Kidney (tissue), 14 donors: Measurements from ENCODE around the gene POP5. TPM values are rescaled to one million over a fixed set of nuclear protein-coding genes. Genes with fewer than 3 reads are reported as not detected.

Experiments
- DNase-seq, 5 donors: peaks; one replicate each; pipeline ENCODE4 v3.0.0-alpha.2; 2013 to 2020
- FAIRE-seq: peaks from 2 replicates; lab custom pipeline; 2012; peaks lifted over from hg19 to GRCh38; lab: Jason Lieb, UNC
- H3K27ac ChIP-seq, 2 donors: one replicate each; pipeline ENCODE4 v1.7.0; 2013; ENCODE audit warnings: low read depth in 2 of 2, low read length in 2 of 2, inconsistent platforms in 1 of 2
- H3K27me3 ChIP-seq: one replicate; pipeline ENCODE4 v1.7.1; 2013; ENCODE audit warnings: low read length, inconsistent platforms; ENCODE audit not compliant: control insufficient read depth, insufficient read depth
- H3K36me3 ChIP-seq, 3 donors: one replicate each; pipeline versions ENCODE4 v1.7.0 to v1.7.1; 2013; ENCODE audit warnings: low read length in 3 of 3, control low read depth in 1 of 3, inconsistent platforms in 1 of 3; ENCODE audit not compliant: insufficient read depth in 3 of 3, control insufficient read depth in 2 of 3
- H3K4me1 ChIP-seq, 3 donors: one replicate each; pipeline versions ENCODE4 v1.7.0 to v1.7.1; 2013; ENCODE audit warnings: low read length in 3 of 3, inconsistent platforms in 1 of 3, low read depth in 1 of 3; ENCODE audit not compliant: control insufficient read depth in 2 of 3, insufficient read depth in 2 of 3
- H3K4me3 ChIP-seq, 3 donors: one replicate each; pipeline versions ENCODE4 v1.7.0 to v1.8.1; 2013; ENCODE audit warnings: low read length in 3 of 3, control low read depth in 1 of 3, inconsistent platforms in 1 of 3
- H3K9ac ChIP-seq, 3 donors: one replicate each; pipeline versions ENCODE4 v1.7.0 to v1.7.1; 2013; ENCODE audit warnings: low read length in 3 of 3, control low read depth in 1 of 3, inconsistent platforms in 1 of 3
- H3K9me3 ChIP-seq, 3 donors: one replicate each; pipeline versions ENCODE4 v1.7.0 to v1.7.1; 2013; ENCODE audit warnings: low read length in 3 of 3, control low read depth in 1 of 3, inconsistent platforms in 1 of 3; ENCODE audit not compliant: control insufficient read depth in 2 of 3, insufficient read depth in 1 of 3
- intact Hi-C: fragments of 100-400 bp; cut with DNase I; formaldehyde crosslinking; loops from one replicate; pipeline ENCODE4 v1.11.1; 2022
- polyA plus RNA-seq: library from polyadenylated mRNA; stranded (reverse); fragments of 350-450 nt; fragmentation: Illumina TruSeq; extraction: RNeasy Lipid Tissue Mini Kit (QIAGEN cat#74804); gene quantifications from one replicate; pipeline ENCODE4 v1.2.3, GENCODE V29; 2014; ENCODE audit warnings: low read depth, low replicate concordance; ENCODE audit not compliant: insufficient read depth
- total RNA-seq: library from RNA; stranded (reverse); fragmentation: NEBNext Ultra II Directional; extraction: Animal tissue kit (Norgen Biotek cat#: 25700); gene quantifications from one replicate; pipeline ENCODE4 v1.2.1, GENCODE V29; 2021
- TF ChIP-seq, protein P1 (sequence below): IDR thresholded peaks from 3 replicates; pipeline ENCODE4 v1.5.1; 2012; ENCODE audit warnings: mild to moderate bottlenecking, moderate library complexity, borderline replicate concordance; ENCODE audit not compliant: insufficient read depth; ENCODE audit errors: extremely low read depth
- donor health status: control.
- donor health status: control.
- donor health status: control.
- donor health status: control.
- donor health status: control.
- donor health status: DM: yes; HTN: yes; CAD: no.
- donor health status: Normal renal cell carcinoma (clear cell type).

POP5 gene
- total and polyA plus RNA-seq, 2 donors from 2014 or later, result 50.0 to 111 TPM

DNA sequence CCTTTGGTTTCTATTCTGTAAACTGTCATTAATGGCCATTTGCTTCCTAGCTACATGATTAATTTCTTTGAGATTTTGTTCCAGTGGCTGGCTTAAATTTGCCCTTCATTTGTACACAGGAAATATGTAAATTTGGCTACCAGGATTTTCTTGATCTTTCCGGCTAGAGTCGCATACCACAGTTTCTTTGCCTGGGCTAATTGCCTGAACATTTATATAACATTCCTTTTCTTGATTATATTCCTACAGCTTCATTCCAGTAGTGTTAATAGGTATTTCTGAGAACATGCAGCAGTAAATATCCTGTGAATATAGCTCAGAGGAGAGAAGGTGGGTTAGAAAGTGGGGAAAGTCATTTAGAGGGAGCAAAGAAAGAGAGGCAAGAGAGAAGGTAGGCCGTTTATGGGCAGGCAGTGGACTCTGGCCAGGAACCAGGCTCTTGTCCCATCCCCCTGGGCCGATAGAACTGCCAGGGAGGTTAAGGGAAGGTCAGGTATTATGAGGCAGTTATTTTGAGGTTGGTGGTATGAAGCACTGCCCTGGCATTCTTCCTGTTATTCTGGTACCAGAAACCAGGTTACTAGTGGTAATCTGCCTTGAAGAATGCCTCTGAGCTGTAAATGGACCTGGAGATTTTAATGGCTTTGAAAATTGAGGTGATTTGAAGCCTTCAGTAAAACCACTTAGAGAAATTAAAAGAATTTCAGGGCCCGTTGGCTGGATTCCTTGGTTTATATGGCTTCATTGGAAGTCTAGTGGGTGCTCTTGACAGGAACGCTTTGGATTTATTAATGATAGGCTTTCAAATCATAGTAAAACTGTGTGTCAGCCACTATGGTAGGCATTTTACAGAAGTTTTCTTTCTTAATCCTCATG lies 42.7 kb downstream of the POP5 start:
- Histone ChIP-seq H3K9me3 (no peaks in the 10 kb centered on the region), H3K36me3 (peaks cover 0 to 14% (median 0%) of the 10 kb centered on the region in 3 donors), H3K27me3 (no peaks in the 10 kb centered on the region), H3K4me1 (peaks cover 2 to 39% (median 28%) of the 10 kb centered on the region in 3 donors), H3K4me3 (peak overlapping the region in 2 of 3 donors; percentile 68 to 94), H3K9ac (peak overlapping the region in 2 of 3 donors; percentile 86 to 97), H3K27ac (peak overlapping the region; percentile 84 to 97)
- TF ChIP-seq, protein P1, sequence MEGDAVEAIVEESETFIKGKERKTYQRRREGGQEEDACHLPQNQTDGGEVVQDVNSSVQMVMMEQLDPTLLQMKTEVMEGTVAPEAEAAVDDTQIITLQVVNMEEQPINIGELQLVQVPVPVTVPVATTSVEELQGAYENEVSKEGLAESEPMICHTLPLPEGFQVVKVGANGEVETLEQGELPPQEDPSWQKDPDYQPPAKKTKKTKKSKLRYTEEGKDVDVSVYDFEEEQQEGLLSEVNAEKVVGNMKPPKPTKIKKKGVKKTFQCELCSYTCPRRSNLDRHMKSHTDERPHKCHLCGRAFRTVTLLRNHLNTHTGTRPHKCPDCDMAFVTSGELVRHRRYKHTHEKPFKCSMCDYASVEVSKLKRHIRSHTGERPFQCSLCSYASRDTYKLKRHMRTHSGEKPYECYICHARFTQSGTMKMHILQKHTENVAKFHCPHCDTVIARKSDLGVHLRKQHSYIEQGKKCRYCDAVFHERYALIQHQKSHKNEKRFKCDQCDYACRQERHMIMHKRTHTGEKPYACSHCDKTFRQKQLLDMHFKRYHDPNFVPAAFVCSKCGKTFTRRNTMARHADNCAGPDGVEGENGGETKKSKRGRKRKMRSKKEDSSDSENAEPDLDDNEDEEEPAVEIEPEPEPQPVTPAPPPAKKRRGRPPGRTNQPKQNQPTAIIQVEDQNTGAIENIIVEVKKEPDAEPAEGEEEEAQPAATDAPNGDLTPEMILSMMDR, result no peak
- peak in 2 of 5 donors; percentile 46 to 49 for DNase-seq
- intact Hi-C loops, result no loop called here
- no peak for FAIRE-seq

DNA sequence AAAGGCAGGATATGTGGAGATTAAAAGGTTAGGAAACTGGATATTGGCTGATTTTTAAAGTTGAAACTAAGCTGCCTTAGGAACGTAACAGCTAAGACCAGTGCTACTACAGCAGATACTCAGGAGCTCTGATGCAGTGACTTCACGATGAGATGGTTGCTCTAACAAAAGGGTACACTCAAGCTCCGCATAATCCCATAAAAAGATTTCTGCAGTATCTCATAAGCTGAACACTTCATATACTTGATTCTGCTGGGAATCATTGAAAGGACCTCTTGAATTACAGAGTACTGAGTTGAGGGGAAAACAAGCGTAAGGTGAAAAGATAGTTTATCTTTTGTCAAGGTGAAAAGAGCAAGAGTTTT lies 43.4 kb downstream of the POP5 start:
- DNase-seq (no peak), FAIRE-seq (no peak)
- TF ChIP-seq, protein P1, result no peak
- Histone ChIP-seq H3K9me3 (no peaks in the 10 kb centered on the region), H3K27ac (peak overlapping the region; percentile 84 to 97), H3K9ac (peak overlapping the region; percentile 3 to 97 (median 86)), H3K36me3 (peaks cover 0 to 13% (median 0%) of the 10 kb centered on the region in 3 donors), H3K4me3 (peak overlapping the region in 2 of 3 donors; percentile 68 to 94), H3K4me1 (peaks cover 2 to 36% (median 28%) of the 10 kb centered on the region in 3 donors), H3K27me3 (no peaks in the 10 kb centered on the region)
- intact Hi-C loops, result no loop called here

DNA sequence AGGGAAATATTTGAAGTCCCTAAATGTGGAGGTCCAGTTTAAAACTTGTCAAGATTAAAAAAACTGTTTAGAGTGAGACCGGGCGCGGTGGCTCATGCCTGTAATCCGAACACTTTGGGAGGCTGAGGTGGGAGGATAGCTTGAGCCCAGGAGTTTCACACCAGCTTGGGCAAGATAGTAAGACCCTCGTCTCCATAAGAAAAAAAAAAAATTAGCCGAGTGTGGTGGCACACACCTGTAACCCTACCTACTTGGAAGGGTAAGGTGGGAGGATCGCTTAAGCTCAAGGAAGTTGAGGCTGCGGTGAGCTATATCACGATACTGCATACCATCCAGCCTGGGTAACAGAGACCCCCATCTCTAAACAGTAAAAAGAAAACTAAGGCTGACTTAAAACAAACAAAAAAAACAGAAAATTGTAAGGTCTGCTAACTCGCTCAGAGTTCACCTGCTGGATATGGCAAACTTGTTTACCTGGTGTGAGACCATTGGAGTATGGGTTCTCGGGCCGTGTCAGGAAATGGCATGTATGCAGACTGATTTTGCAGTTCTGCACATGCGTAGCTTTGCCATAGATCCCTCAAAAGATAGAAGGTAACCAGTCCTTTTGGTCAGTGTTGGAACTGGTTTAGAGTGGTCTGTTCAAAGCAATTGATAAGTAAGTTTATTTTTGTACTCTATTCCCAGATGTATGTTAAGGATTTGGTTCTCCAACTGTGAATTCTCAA lies 45.0 kb downstream of the POP5 start:
- no peaks in the 10 kb centered on the region for H3K27me3 ChIP-seq
- H3K9me3 ChIP-seq, result no peaks in the 10 kb centered on the region
- H3K4me1 ChIP-seq, result peaks cover 2 to 31% (median 28%) of the 10 kb centered on the region in 3 donors
- peak overlapping the region; percentile 89 to 94 (median 90) for H3K4me3 ChIP-seq
- peak overlapping the region; percentile 0 to 98 (median 97) for H3K9ac ChIP-seq
- intact Hi-C loops, result no loop called here
- FAIRE-seq (no peak), DNase-seq (peak in 1 of 5 donors; percentile 29)
- peak overlapping the region; percentile 84 to 97 for H3K27ac ChIP-seq
- TF ChIP-seq, protein P1, result no peak
- peaks cover 0 to 8% (median 0%) of the 10 kb centered on the region in 3 donors for H3K36me3 ChIP-seq
